Adipose tissue (tissue), 3 donors: ENCODE data around the gene PNMA8A. TPM values are rescaled to one million over a fixed set of nuclear protein-coding genes. Genes with fewer than 3 reads are reported as not detected.
"Not testable (repeated sequence)": the region's sequence is repeated elsewhere in the genome, so short reads cannot be mapped to it uniquely, and the experiment has no call there.

Experiments used
- H3K27ac ChIP-seq: one replicate; pipeline ENCODE4 v1.5.1; 2013; ENCODE audit warnings: low read depth, low read length
- WGBS, 3 donors: extraction: QIAGEN DNeasy Blood & Tissue Kit; methylation state at CpG; one replicate each; pipeline ENCODE4 v1.1.7; 2013; 5-methylcytosine and 5-hydroxymethylcytosine counted together
- polyA plus RNA-seq, 3 donors: library from polyadenylated mRNA; stranded (reverse); fragments of 200-250 nt; gene quantifications; one replicate each; pipeline ENCODE4 v1.2.3, GENCODE V29; 2013
- donor health status: healthy with polysubstance abuse.
- donor health status: Bipolar disorder and iron deficiency.
- donor health status: healthy.

The PNMA8A gene
- polyA plus RNA-seq, 3 donors: 0.13 to 3.7 (median 2.2) TPM

- WGBS, 3 donors: 42 to 78% (median 45%) methylated on average over 5 of the region's 5 CpGs
- H3K27ac ChIP-seq: no peak overlapping the region
Observed at GRCh38 chr19:46447824-46448223, 23.5 kb downstream of the PNMA8A start.

DNA sequence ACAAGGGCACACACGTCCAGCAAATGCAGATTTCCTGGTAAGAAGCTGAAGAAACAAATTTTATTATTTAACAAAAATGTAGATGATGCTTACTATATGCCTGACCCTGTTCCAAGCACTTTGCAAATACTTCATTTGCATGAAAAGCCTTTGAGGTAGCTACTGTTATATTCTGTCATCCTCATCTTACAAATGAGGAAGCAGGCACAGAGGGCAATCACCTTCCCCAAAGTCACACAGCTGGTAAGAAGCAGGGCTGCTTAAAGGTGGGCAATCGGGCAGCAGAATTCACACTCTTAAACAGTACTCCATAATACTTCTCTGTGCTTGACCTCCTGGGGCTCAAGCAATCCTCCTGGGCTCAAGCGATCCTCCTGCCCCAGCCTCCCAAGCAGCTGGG, 24.4 kb downstream of the PNMA8A start:
- no peak overlapping the region for H3K27ac ChIP-seq
- WGBS, 3 donors: 52 to 53% (median 52%) methylated on average over 3 of the region's 3 CpGs

GRCh38 chr19:46446021-46446420, 25.3 kb downstream of the PNMA8A start:
- WGBS, 3 donors: 87 to 93% (median 90%) methylated on average over 12 to 15 of the region's 15 CpGs
- no peak overlapping the region for H3K27ac ChIP-seq

DNA sequence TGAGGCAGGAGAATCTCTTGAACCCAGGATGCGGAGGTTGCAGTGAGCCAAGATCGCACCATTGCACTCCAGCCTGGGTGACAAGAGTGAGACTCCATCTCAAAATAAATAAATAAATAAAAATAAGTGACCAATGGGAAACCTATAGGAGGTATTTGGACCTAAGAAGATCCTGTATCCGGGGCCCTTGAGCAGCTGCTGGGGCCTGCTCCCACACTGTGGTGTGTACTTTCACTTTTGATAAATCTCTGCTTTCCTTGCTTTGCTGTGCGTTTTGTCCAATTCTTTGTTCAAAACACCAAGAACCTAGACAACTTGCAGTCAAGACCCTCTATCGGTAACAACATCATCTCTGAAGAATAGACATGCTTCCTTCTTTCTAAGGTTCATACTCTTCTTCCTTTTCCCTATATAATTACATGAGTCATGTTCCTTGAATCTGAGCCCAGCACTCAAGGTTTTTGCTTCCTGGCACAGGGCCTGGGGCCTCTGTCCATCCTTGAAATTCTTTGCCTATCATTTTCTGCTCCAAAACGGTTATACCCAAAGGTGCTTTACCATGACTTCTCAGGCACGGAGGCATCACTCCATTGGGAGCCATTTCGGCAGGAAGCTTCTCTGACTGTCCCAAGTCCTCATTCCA, 28.4 kb downstream of the PNMA8A start:
- H3K27ac ChIP-seq: no peak overlapping the region

GRCh38 chr19:46441866-46442265, 29.5 kb downstream of the PNMA8A start:
- WGBS, 3 donors: 9 to 64% (median 50%) methylated on average over 1 of the region's 1 CpG
- no peak overlapping the region for H3K27ac ChIP-seq

More for the DNA sequence above, 28.4 kb downstream of the PNMA8A start:
- 46 to 53% (median 47%) methylated on average over 8 of the region's 8 CpGs for WGBS, 3 donors

DNA sequence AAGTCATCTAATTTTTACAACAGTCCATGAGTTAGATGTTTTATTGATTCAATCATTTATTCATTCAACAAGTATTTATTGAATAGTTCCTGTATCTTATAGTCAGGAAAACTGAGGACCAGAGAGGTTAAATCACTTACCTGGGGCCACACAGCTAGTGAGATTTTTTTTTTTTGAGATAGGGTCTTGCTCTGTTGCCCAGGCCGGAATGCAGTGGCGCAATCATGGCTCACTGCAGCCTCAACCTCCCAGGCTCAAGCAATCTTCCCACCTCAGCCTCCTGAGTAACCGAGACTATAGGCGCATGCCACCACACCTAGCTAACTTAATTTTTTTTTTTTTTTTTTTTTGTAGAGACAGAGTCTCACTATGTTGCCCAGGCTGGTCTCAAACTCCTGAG, 35.7 kb downstream of the PNMA8A start:
- WGBS, 3 donors: 96 to 100% (median 97%) methylated on average over 4 of the region's 4 CpGs
- not testable (repeated sequence) for H3K27ac ChIP-seq

- WGBS, 3 donors: 52 to 62% (median 59%) methylated on average over 6 of the region's 6 CpGs
- H3K27ac ChIP-seq: no peak overlapping the region
Observed at GRCh38 chr19:46435009-46435408, 36.4 kb downstream of the PNMA8A start.

GRCh38 chr19:46433470-46433869, 37.9 kb downstream of the PNMA8A start:
- not testable (repeated sequence) for H3K27ac ChIP-seq
- WGBS, 3 donors: 70 to 75% (median 74%) methylated on average over 7 of the region's 7 CpGs

DNA sequence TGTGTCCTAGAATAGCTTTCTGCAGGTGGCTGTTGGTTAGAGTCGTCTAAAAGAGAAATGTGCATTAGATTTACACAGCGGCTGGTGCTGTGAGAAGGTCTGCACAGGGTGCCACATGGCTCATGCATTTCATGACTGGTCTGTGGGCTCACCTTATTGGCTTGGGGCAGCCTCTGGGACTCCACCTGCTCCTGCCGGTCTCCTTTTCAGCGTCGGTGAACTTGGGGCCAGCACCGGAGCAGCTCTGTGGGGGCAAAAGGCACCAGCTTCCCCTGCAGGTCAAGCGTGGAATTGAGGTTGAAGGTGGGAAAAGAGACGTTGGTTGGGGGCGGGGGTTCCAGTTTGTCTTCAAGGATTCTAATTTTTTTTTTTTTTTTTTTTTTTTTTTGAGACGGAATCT, 39.5 kb downstream of the PNMA8A start:
- 17 to 56% (median 51%) methylated on average over 10 of the region's 10 CpGs for WGBS, 3 donors
- no peak overlapping the region for H3K27ac ChIP-seq

DNA sequence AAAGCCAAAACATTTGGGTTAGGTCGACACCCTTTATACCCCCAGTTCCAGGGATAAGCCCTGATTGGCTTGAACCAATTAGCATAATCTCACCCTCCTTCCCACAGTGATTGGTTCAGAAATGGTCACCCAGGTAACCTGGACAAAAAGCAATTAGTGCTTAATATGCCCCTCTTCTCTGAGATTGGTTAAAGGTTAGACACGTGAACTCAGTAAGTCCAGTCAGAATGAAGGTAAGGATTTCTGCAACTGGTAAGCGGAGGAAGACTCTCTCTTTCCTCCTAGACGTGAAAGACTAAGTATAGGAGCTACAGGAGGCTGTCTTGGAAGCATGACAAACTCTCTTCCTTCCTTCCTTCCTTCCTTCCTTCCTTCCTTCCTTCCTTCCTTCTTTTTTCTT, 41.4 kb downstream of the PNMA8A start:
- 70 to 75% (median 71%) methylated on average over 4 of the region's 4 CpGs for WGBS, 3 donors
- no peak overlapping the region for H3K27ac ChIP-seq

- H3K27ac ChIP-seq: no peak within 1 kb of the TSS
Observed at GRCh38 chr19:46428239-46429135, 42.9 kb downstream of the PNMA8A start, which contains the start of gene PNMA8C. PNMA8C (minus strand) TSS chr19:46428936; CDS start chr19:46428359, 577 bp downstream.

GRCh38 chr19:46427518-46428045, 43.8 kb downstream of the PNMA8A start:
- 82 to 88% (median 83%) methylated on average over 17 of the region's 17 CpGs for WGBS, 3 donors
- no peak overlapping the region for H3K27ac ChIP-seq

More at GRCh38 chr19:46428239-46429135, 42.9 kb downstream of the PNMA8A start, which contains the start of gene PNMA8C:
- WGBS, 3 donors: 25 to 32% (median 27%) methylated on average over 49 to 52 of the region's 52 CpGs

GRCh38 chr19:46426506-46427162, 44.7 kb downstream of the PNMA8A start:
- H3K27ac ChIP-seq: no peak overlapping the region
- 1 to 3% (median 2%) methylated on average over 32 of the region's 32 CpGs for WGBS, 3 donors

DNA sequence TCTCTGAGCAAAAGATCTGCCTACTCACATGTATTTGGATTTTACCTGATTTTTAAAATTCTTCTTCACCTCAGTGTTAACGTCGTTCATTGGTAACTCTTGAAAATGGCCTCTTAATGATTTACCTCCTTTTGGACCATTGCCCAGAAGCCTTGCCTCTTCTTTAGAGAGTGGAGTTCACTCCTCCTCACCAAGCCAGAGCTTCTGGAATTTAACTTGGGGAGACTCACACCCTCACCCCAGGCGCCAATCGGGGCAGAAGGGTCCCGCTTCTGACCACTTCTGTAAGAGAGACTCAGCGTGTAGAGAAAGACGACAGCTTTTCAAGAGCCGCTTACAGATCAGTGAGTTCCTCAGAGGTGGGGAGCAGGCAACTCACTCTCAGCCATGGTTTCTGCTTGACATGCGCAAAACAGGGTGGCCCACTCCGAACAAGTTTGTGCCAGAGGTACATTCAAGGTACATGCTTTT, 45.3 kb downstream of the PNMA8A start:
- H3K27ac ChIP-seq: no peak overlapping the region
- 2 to 15% (median 2%) methylated on average over 10 of the region's 10 CpGs for WGBS, 3 donors

GRCh38 chr19:46423188-46423587, 48.2 kb downstream of the PNMA8A start:
- H3K27ac ChIP-seq: no peak overlapping the region
- WGBS, 3 donors: 66 to 88% (median 75%) methylated on average over 5 of the region's 5 CpGs

- H3K27ac ChIP-seq: no peak overlapping the region
- 73 to 84% (median 81%) methylated on average over 2 of the region's 2 CpGs for WGBS, 3 donors
Observed at GRCh38 chr19:46422344-46422743, 49.0 kb downstream of the PNMA8A start.

DNA sequence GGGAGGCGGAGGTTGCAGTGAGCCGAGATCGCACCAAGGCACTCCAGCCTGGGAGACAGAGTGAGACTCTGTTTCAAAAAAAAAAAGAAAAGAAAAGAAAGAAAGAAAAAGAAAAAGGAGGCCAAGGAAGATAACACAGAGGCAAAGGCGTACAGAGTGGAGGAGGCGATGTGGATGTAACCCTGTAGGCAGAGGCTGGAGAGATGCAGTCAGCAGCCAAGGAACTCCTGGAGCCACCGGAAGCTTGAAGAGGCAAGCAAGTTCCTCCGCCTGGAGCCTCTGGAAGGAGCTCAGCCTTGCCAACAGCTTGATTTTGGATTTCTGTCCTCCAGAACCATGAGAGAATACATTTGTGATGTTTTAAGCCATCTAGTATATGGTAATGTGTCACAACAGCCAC, 51.3 kb downstream of the PNMA8A start:
- 75 to 80% (median 76%) methylated on average over 7 of the region's 7 CpGs for WGBS, 3 donors
- no peak overlapping the region for H3K27ac ChIP-seq
